Stomach (tissue), 4 donors: Measurements from ENCODE around the gene PLEKHH3.

Experiments used
- POLR2A ChIP-seq, 4 donors: fragments of 450-650 bp; IDR thresholded peaks; one replicate each; pipeline ENCODE4 v1.6.1; 2016; ENCODE audit warnings: antibody characterized with exemption in 4 of 4, control low read depth in 2 of 4, mild to moderate bottlenecking in 1 of 4, moderate library complexity in 1 of 4
- POLR2AphosphoS5 ChIP-seq, 3 donors: sonication (generic); formaldehyde crosslinking; IDR thresholded peaks; one replicate each; pipeline ENCODE4 v1.6.1; 2016; ENCODE audit warnings: antibody characterized with exemption in 3 of 3

GRCh38 chr17:42667088-42667951 is 9.5 kb downstream of the PLEKHH3 start:
- TF ChIP-seq POLR2AphosphoS5 (IDR thresholded peaks at IDR 0.05), result peak in 2 of 3 donors; percentile 36 to 71
- TF ChIP-seq POLR2A (IDR thresholded peaks at IDR 0.05), result no peak
